Measurements from ENCODE around the gene H2AZ1.

GRCh38 chr4:99950913-99951254 is 809 bp upstream of the H2AZ1 start:
- TF ChIP-seq CTCF (IDR thresholded peaks at IDR 0.05; ENCODE audit: low read length) (no peak), EZH2 (IDR thresholded peaks at IDR 0.05; ENCODE audit: borderline replicate concordance, low read length) (no peak)

All from OCI-LY1 (cell line).